Stimulated activated naive CD8-positive, alpha-beta T cell treated with anti-CD3 and anti-CD28 coated beads, Interleukin-15, Interleukin-2, amounts not matched to agents 100 U/mL and 50 U/mL, for 24 hours (primary cell): ENCODE measurements around the gene ZMYND8.

Experiments
- ATAC-seq: fragments of 150-1000 bp; cut with Tn5 transposase; one replicate; pipeline ENCODE4 v1.10.0; 2021
- DNase-seq: peaks from one replicate; pipeline ENCODE4 v3.0.0; 2021

Gene ZMYND8

DNA sequence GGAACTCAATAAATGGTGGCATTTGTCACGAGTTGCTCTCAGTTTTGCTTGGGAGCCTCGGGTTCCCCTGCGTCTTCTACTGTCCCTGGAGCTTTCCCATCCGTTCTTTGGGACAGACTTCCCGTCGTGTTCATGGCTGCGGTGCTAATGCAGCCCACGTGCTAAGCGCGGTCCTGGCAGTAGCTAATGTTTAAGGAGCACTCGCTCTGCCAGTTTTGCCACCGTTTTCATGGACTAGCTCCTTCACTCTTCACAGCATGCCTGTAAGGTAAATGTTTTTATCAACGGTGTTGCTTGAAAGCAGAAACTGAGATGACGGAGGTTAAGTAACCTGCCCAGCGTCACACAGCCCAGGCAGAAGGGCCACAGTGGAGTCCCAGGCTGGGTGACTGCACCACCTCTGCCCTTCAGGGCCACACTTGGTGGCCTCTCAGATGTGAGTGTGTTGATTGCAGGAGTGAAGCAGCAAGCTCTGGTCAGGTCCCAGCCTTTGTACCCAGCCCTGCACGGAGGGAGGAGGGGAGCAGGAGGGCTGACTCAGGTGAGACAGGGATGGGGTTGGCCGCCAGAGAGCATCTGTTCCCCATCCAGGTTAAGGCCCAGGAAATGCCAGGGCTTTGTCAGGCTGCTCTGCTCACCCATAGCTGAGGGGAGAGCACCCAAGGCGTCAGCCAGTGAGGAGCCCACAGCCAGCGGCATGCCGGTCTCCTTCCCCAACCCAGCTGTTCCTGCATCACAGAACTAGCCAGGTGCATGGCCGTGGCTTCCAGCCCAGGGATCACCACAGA lies 181.8 kb downstream of the ZMYND8 start:
- ATAC-seq = no peak
- DNase-seq = no peak

DNA sequence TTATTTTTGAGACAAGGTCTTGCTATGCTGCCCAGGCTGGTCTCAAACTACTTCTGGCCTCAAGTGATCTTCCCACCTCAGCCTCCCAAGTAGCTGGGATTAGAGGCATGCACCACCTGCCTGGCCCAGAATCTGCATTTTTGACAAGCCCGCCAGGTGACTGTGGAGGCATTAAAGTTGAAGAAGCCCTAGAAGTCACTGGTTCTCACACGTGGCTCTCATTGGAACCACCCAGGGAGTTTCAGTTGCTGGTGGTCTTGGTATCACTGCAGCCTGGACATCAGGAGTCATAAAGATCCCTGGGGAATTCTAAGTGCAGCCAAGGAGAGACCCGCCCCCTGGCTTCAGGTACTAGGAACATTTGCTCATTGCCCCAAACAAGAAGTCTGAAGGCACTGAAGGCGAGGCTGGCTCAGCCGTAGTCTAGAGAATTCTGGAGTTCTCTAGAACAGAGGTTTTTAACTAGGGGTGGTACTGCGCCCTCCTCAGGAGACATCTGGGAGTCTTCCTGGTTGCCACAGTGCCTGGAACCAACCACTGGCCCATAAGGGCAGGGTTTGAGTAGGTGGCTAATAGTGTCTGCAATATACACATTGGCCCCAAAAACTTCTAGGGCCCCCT lies 182.8 kb downstream of the ZMYND8 start:
- ATAC-seq (no peak), DNase-seq (no peak)

DNA sequence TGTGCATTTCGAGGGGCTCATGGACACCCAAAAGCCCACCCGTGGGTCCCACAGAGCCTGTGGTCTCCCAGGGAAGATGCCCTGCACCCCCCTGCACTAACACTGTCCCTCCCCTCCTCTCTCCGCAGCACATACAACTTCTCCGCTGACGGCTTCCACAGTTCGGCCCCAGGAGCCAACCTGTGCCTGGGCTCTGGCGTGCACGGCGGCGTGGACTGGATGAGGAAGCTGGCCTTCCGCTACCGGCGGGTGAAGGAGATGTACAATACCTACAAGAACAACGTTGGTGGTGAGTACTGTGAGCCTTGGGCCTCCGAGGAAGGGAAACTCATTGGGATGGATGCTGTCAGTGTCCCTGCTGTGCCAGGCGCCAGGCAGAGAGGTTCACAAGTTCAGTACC lies 183.9 kb downstream of the ZMYND8 start:
- DNase-seq (no peak), ATAC-seq (no peak)

- ATAC-seq (no peak), DNase-seq (no peak)
These were observed 188.7 kb downstream of the ZMYND8 start for GRCh38 chr20:47167846-47168245.

DNA sequence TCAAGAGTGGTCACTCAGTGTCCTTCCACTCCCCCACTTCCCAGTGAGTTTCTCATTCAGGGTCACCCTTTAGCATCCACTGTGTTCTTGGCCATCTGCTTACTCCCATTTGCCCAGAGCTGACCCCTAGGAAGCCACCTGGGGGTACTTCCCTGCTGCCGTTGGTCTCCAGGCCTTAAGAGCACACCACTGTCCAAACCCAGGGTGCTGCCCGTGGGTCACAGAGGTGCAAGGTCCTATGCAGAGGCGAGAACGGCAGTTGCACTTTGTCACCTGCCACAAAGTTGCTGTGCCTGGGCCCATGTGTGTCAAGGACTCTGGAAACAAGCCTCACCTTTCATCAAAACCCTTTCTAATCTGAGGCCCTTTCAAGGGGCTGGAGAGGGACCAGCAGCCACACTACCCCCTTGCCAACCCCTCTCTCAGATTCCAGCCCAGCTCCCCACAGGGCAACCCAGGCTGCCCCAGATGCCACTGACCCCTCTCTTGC lies 191.1 kb downstream of the ZMYND8 start:
- DNase-seq (no peak), ATAC-seq (no peak)

GRCh38 chr20:47164140-47164539 lies 192.4 kb downstream of the ZMYND8 start:
- ATAC-seq (no peak), DNase-seq (no peak)

- DNase-seq = no peak
- ATAC-seq = no peak
These were observed 195.1 kb downstream of the ZMYND8 start for GRCh38 chr20:47161411-47161810.

DNA sequence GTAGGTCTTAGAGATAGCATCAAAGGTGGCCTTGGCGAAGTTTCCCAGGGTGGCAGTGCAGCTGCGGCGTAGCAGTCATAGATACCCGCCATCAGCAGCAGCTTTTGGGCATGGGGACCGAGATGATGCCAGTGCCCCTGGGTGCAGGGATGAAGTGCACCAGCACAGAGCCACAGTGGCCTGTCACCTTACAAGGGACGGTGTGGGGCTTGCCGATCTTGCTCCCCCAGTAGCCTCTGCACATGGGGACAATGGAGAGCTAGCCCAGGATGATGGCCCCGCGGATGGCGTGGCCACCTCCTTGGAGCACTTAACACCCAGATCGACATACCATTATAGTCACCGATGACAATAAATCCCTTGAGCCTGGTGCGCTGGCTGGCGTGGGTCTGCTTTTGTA lies 195.5 kb downstream of the ZMYND8 start:
- no peak for DNase-seq

GRCh38 chr20:47160240-47160639 lies 196.3 kb downstream of the ZMYND8 start:
- no peak for ATAC-seq

More for the DNA sequence above, 195.5 kb downstream of the ZMYND8 start:
- ATAC-seq = no peak

More at GRCh38 chr20:47160240-47160639, 196.3 kb downstream of the ZMYND8 start:
- DNase-seq = no peak
